Forelimb muscle (tissue), 1 donor: ENCODE data around the gene EFR3B. TPM values are rescaled to one million over a fixed set of nuclear protein-coding genes. Genes with fewer than 3 reads are reported as not detected.
"Not testable (repeated sequence)": the region's sequence is repeated elsewhere in the genome, so short reads cannot be mapped to it uniquely, and the experiment has no call there.

ENCODE experiments used
- DNase-seq: peaks from one replicate; pipeline ENCODE4 v3.0.0-alpha.2; 2013; ENCODE audit warnings: low read depth
- polyA plus RNA-seq: library from polyadenylated mRNA; unstranded; fragments of 120-200 nt; gene quantifications from one replicate; pipeline ENCODE4 v1.2.1, GENCODE V29; 2013; ENCODE audit not compliant: insufficient read length

The EFR3B gene, protein sequence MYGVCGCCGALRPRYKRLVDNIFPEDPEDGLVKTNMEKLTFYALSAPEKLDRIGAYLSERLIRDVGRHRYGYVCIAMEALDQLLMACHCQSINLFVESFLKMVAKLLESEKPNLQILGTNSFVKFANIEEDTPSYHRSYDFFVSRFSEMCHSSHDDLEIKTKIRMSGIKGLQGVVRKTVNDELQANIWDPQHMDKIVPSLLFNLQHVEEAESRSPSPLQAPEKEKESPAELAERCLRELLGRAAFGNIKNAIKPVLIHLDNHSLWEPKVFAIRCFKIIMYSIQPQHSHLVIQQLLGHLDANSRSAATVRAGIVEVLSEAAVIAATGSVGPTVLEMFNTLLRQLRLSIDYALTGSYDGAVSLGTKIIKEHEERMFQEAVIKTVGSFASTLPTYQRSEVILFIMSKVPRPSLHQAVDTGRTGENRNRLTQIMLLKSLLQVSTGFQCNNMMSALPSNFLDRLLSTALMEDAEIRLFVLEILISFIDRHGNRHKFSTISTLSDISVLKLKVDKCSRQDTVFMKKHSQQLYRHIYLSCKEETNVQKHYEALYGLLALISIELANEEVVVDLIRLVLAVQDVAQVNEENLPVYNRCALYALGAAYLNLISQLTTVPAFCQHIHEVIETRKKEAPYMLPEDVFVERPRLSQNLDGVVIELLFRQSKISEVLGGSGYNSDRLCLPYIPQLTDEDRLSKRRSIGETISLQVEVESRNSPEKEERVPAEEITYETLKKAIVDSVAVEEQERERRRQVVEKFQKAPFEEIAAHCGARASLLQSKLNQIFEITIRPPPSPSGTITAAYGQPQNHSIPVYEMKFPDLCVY
- polyA plus RNA-seq = 5.9 TPM

DNA sequence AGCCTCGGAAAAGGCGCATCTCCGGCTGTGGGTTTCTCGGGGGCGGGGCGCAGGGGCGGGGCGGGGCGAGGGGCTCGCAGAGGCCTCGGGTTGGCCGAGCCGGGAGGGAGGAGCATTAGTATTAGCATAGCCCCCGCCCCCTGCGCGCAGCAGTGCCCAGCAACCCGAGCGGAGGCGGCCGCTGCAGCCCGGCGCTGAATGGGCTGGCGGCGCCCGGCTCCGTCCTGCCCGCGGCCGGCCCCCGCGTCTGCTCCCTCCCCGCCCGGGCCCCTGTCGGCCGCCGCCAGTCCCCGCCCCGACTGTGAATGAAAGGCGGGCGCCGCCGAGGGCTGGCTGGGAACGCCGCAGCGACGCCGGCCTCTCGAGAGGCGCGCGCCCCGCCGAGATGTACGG is at the start of gene EFR3B:
EFR3B (plus strand) TSS at position 149 of the 393 bp plus-strand sequence; CDS start at position 386, 237 bp downstream.
- peak; percentile 83 for DNase-seq

- DNase-seq = no peak
Observed at GRCh38 chr2:24993406-24994145, 48.3 kb upstream of the EFR3B start.

DNA sequence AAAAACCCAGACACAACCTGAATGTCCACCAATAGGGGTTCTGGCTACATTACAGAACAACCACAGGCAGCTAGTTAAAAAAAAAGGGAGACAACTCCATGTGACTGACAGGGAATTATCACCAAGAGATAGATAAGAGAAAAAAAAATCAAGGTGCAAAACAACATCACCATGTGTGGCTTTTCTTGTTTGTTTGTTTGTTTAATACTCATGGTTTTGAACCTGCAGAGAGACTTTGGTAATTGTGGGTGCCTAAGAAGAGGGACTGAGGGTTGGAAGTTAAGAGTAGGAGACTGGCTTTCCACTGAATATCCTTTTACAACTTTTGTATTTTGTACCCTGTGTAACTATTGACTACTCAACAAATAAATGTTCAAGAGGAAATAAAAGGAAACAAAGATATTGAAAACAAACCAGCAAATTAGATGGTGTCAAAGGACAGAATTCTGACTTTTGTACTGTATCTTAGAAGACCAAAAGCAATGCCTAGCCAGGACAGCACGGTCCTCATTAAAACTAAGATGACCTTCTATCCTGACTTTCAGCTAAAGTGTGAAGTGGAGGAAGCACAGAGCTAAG is 47.6 kb upstream of the EFR3B start:
- no peak for DNase-seq

DNA sequence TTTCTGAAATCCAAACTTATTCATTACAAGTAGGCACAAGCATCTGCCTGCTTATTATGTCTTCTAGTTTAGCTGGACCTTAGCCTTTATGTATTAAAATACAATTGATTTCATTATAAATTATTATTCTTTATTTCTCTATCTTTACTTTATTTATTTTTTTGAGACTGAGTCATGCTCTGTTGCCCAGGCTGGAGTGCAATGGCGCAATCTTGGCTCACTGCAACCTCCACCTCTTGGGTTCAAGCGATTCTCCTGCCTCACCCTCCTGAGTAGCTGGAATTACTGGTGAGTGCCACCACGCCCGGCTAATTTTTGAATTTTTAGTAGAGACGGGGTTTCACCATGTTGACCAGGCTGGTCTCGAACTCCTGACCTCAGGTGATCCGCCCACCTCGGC is 42.8 kb upstream of the EFR3B start:
- not testable (repeated sequence) for DNase-seq

- DNase-seq = no peak
Observed at GRCh38 chr2:25000036-25000435, 41.8 kb upstream of the EFR3B start.

- DNase-seq = no peak
Observed at GRCh38 chr2:25000503-25001324, 41.2 kb upstream of the EFR3B start.

DNA sequence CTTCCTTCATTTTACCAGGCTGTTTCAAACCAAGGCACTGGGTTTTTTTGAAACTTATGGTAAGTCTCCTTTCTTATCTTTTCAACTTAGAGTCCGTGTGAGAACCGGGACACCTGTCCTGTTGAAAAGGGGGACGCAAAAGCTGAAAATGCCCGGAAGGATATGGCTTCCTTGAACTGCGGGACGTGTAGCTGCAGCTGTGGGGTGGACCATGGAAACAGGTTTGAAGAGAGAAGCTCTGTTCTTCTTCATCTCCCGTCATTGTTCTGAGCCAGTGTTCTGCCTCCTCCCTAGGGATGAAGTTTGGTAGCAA is 40.6 kb upstream of the EFR3B start:
- no peak for DNase-seq

DNA sequence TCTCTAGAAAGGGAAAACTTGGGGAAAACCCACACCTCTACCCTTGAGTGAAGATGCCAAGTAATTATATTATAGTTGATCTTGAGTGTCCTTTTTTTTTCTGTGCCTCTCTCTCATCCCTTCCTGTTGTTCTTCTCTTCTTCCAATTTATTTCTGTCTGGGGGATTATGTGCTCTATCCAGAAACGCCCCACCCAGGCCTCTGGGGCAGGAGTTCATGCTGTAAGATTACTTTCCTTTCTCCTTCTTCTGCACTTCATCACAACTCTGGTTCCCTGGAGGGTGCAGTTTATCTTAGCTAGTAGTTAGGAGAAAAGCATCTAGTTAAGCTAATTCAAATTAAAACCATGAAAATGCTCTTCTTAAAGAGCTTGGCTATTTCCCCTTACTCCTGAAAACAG is 39.8 kb upstream of the EFR3B start:
- DNase-seq = no peak

- no peak for DNase-seq
Observed at GRCh38 chr2:25009954-25010353, 31.9 kb upstream of the EFR3B start.

GRCh38 chr2:25011342-25011741 is 30.5 kb upstream of the EFR3B start:
- DNase-seq = not testable (repeated sequence)

GRCh38 chr2:25014631-25015030 is 27.2 kb upstream of the EFR3B start:
- no peak for DNase-seq

DNA sequence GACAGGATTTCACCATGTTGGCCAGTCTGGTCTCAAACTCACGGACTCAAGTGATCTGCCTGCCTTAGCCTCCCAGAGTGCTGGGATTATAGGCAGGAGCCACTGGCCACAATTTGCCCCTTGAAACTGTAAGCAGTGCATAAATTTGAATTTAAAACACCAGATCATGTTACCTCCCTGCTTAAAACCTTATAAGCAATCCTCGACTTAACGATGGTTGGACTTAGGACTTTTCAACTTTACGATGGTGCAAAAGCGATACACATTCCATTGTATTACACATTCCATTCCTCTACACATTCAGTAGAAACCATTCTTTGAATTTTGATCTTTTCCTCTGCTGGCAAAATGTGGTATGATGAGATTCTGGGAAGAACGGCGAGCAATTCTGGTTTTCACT is 23.2 kb upstream of the EFR3B start:
- no peak for DNase-seq

- DNase-seq = no peak
Observed at GRCh38 chr2:25021791-25022362, 20.0 kb upstream of the EFR3B start.

DNA sequence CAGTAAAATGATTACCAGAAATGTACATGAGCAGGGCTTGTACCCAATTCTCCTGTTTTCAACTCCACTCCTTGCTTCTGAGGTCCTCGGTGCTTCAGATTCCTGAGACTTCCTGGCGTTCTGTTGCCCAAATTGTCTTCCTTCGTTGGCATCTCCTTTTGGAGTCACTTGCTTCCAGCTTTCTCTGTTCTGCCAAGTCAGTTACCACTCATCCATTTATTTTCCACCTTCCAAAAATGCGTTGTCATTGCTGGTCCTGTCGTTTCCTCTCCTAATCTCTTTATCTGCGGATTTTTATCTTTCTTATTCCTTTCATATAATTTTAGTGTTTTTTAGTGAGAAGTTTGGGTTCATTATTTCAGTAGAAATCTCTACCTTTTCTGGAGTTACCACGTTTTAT is 18.5 kb upstream of the EFR3B start:
- no peak for DNase-seq

- no peak for DNase-seq
Observed at GRCh38 chr2:25025229-25026007, 16.5 kb upstream of the EFR3B start.

- no peak for DNase-seq
Observed at GRCh38 chr2:25026008-25026530, 15.8 kb upstream of the EFR3B start.

DNA sequence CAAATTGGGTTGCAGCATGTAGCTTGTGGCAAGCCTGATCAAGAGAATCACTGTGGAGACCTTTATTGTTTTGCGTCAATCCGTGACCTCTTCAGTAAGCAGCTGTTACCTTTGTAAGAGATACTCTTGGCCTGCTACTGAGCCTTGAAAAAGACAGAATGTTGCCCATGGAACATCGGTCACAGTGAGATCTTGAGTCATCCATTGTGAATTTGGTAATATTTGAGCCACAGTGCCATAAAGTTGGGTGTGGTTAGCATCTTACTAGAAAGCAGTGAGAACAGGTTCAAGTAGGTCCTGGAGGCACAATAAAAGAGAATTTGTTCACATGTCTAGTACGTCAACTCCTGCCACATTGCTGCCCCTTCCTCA is 12.7 kb upstream of the EFR3B start:
- DNase-seq = no peak

DNA sequence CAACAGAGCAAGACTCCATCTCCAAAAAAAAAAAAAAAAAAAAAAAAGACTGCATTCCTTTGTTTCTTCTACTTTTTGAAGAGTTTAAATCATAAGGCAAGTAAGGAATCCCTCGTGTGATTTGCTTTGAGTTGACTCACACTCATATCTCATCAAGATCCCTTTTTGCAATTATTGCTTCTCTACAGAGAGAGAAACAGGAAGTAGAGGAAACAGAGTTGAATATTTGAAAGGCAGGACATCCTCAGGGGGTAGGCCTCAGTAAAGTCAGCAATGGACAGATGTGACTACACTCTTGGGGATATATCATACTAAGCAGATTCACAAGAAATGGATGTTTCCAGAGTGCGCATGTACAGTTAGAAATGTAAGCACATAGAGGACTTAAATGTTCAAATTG is 11.2 kb upstream of the EFR3B start:
- DNase-seq = no peak

- no peak for DNase-seq
Observed at GRCh38 chr2:25032094-25032493, 9.8 kb upstream of the EFR3B start.

- DNase-seq = no peak
Observed at GRCh38 chr2:25032901-25033300, 9.0 kb upstream of the EFR3B start.
